Activated CD4-positive, alpha-beta T cell treated with anti-CD3 and anti-CD28 coated beads, Interleukin-2, Interleukin-6, amounts not matched to agents 100 ng/mL and 50 ng/mL, durations not matched to agents 16 hours and 8 hours (primary cell): ENCODE measurements around the gene PIGH.
"Not testable (repeated sequence)": the region's sequence is repeated elsewhere in the genome, so short reads cannot be mapped to it uniquely, and the experiment has no call there.

ENCODE experiments used
- DNase-seq: peaks from one replicate; pipeline ENCODE4 v3.0.0-alpha.2; 2020

The PIGH gene

GRCh38 chr14:67599698-67600561, at the start of gene PIGH:
Gene PIGH, minus strand, starts transcription at chr14:67600268. Its CDS starts 65 bp downstream, at chr14:67600203.
- peak; percentile 95 for DNase-seq

GRCh38 chr14:67646131-67646530, 46.1 kb upstream of the PIGH start:
- DNase-seq = no peak

- DNase-seq = no peak
Measured at GRCh38 chr14:67645414-67645813, 45.3 kb upstream of the PIGH start.

GRCh38 chr14:67644428-67644827, 44.4 kb upstream of the PIGH start:
- DNase-seq = no peak

- peak; percentile 19 for DNase-seq
Measured at GRCh38 chr14:67643713-67644112, 43.6 kb upstream of the PIGH start.

- DNase-seq = peak; percentile 30
Measured at GRCh38 chr14:67641902-67642749, 42.1 kb upstream of the PIGH start.

- DNase-seq = no peak
Measured at GRCh38 chr14:67641480-67641879, 41.4 kb upstream of the PIGH start.

GRCh38 chr14:67638642-67639041, 38.6 kb upstream of the PIGH start:
- no peak for DNase-seq

GRCh38 chr14:67636361-67636919, 36.4 kb upstream of the PIGH start:
- DNase-seq = peak; percentile 26

- no peak for DNase-seq
Measured at GRCh38 chr14:67633451-67634147, 33.5 kb upstream of the PIGH start.

- DNase-seq = no peak
Measured at GRCh38 chr14:67630938-67631337, 30.9 kb upstream of the PIGH start.

- DNase-seq = no peak
Measured at GRCh38 chr14:67630186-67630585, 30.1 kb upstream of the PIGH start.

GRCh38 chr14:67627519-67627918, 27.5 kb upstream of the PIGH start:
- no peak for DNase-seq

GRCh38 chr14:67626131-67626530, 26.1 kb upstream of the PIGH start:
- DNase-seq = not testable (repeated sequence)

- no peak for DNase-seq
Measured at GRCh38 chr14:67623114-67623513, 23.0 kb upstream of the PIGH start.

- peak; percentile 18 for DNase-seq
Measured at GRCh38 chr14:67622675-67623074, 22.6 kb upstream of the PIGH start.

- no peak for DNase-seq
Measured at GRCh38 chr14:67620217-67620785, 20.2 kb upstream of the PIGH start.

- DNase-seq = peak; percentile 97
Measured at GRCh38 chr14:67619446-67620216, 19.6 kb upstream of the PIGH start, which contains the start of gene ARG2. Gene ARG2, plus strand, starts transcription at chr14:67619920. Its CDS starts 58 bp downstream, at chr14:67619978.

GRCh38 chr14:67618617-67619063, 18.6 kb upstream of the PIGH start:
- peak; percentile 73 for DNase-seq

- DNase-seq = peak; percentile 9
Measured at GRCh38 chr14:67610491-67610890, 10.4 kb upstream of the PIGH start.

GRCh38 chr14:67609642-67610310, 9.7 kb upstream of the PIGH start:
- no peak for DNase-seq
